Tongue (tissue), 2 donors: Measurements from ENCODE around the gene COX7B. TPM values are rescaled to one million over a fixed set of nuclear protein-coding genes. Genes with fewer than 3 reads are reported as not detected.
"Not testable (repeated sequence)": the region's sequence is repeated elsewhere in the genome, so short reads cannot be mapped to it uniquely, and the experiment has no call there.

Experiments used
- DNase-seq: peaks from one replicate; pipeline ENCODE4 v3.0.0-alpha.2; 2015
- total RNA-seq: library from RNA; depleted of rRNA; stranded (reverse); fragments of >200 nt; gene quantifications from one replicate; pipeline ENCODE4 v1.2.3, GENCODE V29; 2014

Gene COX7B
- total RNA-seq: 495 TPM

DNA sequence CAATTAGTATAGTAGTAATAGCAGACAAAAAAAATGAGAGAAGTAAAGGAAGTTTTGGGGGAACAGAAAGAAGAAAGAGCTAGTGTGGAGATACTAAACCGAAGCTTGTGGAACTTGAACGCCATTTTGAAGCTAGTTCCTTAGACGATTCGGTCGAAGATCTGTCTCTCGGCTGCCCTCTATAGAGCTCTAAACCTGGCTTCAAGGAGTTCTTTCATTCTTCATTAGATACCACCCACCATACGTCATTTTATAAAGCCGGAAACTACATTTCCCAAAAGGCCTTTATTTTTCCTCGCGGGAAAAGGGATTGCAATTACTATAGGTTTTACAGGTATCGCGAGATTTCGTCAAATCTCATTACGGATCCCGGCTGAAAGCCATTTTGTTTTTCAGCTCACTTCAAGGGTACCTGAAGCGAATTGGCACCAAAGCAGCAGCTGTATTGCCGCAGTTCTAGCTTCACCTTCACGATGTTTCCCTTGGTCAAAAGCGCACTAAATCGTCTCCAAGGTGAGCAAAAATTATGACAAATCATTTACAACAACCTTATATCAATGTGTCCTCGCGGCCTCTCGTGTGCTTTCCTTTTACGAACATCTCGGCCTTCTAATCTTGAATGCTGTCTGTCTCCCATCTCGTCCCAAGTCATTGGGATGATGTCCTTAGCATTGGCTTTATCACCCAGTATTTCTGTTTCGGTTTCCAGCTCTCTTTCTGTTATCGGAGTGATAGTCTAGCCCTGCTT lies at the start of gene COX7B:
COX7B (plus strand) TSS at position 388 of the 748 bp plus-strand sequence; CDS start at position 474, 86 bp downstream.
- peak; percentile 98 for DNase-seq

GRCh38 chrX:77875372-77875771 lies 23.9 kb upstream of the COX7B start:
- no peak for DNase-seq

GRCh38 chrX:77881418-77881817 lies 17.9 kb upstream of the COX7B start:
- DNase-seq: not testable (repeated sequence)

- DNase-seq: no peak
These were observed 6.4 kb upstream of the COX7B start for GRCh38 chrX:77892887-77893286.

GRCh38 chrX:77893713-77894112 lies 5.6 kb upstream of the COX7B start:
- no peak for DNase-seq

GRCh38 chrX:77894921-77895886 lies 4.1 kb upstream of the COX7B start, which contains the start of gene MAGT1:
MAGT1 (minus strand) TSS chrX:77895435; CDS start chrX:77895410, 25 bp downstream.
- DNase-seq: peak; percentile 98

- no peak for DNase-seq
These were observed 1.4 kb downstream of the COX7B start for GRCh38 chrX:77900688-77901087.

DNA sequence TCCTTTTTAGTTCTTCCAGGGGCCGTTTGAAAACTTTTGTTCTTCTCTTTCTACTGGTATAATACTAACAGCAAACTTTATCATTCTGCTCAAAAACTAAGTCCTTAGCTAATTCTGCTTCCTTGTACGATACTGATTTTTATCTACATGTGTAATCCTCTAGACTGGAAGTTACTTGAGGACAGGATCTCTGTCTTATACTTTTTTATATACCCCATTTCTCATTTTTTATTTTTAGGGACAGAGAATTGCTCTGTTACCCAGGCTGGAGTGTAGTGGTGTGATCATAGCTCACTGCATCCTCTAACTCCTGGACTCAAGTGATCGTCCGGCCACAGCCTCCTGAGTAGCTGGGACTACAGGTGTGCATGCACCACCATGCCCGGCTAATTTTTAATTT lies 2.2 kb downstream of the COX7B start:
- no peak for DNase-seq

- DNase-seq: peak; percentile 93
These were observed 11.0 kb downstream of the COX7B start, which contains the start of gene ATP7A for GRCh38 chrX:77910108-77910840. ATP7A (plus strand) TSS chrX:77910693; CDS start chrX:77971642, 60,949 bp downstream.

- DNase-seq: no peak
These were observed 18.1 kb downstream of the COX7B start for GRCh38 chrX:77917294-77917933.

- no peak for DNase-seq
These were observed 19.3 kb downstream of the COX7B start for GRCh38 chrX:77918568-77918967.

DNA sequence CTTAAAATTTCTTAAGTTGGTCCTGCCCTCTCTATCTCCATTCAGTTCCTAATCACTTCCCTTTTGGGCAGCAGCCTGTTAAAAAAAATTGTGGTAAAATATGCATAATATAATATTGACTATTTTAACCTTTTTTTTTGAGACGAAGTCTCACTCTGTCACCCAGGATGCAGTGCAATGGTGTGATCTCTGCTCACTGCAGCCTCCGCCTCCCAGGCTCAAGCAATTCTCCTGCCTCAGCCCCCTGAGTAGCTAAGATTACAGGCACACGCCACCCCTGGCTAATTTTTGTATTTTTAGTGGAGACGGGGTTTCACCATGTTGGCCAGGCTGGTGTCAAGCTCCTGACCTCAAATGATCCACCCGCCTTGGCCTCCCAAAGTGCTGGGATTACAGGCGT lies 20.1 kb downstream of the COX7B start:
- not testable (repeated sequence) for DNase-seq

- DNase-seq: no peak
These were observed 23.5 kb downstream of the COX7B start for GRCh38 chrX:77922787-77923186.

DNA sequence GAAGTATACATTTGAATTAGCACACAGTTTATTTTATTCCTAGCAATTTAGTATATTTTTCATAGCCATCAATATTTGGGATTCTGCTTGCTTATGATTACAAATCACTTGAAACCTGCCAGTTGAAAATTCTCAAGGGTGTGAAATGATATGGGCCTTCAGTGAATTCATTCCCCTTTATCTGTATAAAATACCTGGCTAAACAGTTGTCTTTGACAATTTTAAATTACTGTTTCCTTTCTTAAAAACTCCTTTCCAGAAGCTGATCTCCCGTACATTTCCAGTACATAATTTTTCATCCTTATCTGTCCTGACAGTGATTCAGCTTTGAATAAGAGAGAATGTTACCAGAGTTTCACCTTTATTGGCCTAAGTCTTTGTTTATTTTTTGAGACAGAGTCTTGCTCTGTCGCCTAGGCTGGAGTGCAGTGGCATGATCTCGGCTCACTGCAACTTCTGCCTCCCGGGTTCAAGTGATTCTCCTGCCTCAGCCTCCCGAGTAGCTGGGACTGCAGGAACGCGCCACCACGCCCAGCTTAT lies 25.1 kb downstream of the COX7B start:
- DNase-seq: no peak

DNA sequence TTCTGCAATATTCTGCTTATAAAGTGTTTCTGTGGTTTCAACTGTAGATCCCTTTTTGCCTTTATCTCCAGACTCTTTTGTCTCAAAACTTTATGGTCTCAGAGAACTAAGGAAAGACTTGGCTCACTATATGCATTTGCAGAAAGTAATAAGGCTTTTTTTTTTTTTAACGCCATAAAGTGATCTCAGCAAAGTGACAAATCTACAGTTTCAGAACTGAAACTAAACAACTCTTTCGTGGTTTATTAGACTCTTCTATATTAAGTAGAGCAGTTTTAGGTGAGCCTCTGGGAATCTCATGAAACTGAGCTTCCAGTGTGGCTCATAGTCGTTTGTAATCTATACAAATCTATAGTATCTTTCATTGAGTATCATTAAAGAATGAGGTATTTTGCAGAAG lies 26.5 kb downstream of the COX7B start:
- DNase-seq: no peak

DNA sequence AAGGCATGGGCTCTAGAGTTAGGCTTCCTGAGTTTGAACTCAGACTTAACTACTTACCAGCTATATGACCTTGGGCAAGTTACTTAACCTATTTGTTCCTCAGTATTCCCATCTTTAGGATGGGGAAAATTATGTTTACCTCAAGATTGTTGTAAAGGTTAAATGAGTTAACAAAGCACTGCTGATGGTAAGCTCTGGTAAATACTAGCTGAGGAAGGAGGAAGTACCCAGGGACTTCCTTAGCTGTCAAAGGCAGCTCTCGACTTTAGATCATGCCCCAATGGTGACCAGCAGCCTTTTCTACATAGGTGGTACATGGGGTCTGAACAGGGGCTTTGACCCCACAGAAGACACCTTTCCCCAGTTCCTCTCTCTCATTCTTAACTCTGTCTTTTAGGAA lies 31.3 kb downstream of the COX7B start:
- no peak for DNase-seq

DNA sequence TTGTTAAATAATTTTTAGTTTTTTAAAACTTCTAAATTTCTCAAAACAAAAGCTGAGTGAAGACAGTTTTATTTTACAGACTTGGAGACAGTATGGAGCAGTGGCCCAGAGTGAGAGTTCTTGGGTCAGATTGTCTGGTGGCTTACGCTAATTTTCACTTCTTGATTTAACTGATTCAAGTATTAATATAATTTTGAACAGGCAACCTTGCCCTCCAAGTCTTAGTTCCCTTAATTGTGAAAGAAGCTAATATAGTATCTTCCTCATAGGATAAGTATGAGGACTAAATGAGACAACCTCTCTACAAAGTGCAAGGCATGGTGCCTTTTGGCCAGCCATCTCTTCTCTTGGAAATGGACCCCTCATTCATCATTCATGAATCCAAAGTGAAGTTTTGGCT lies 36.6 kb downstream of the COX7B start:
- DNase-seq: no peak

- no peak for DNase-seq
These were observed 37.0 kb downstream of the COX7B start for GRCh38 chrX:77936299-77936698.

- DNase-seq: no peak
These were observed 38.0 kb downstream of the COX7B start for GRCh38 chrX:77937291-77937690.

DNA sequence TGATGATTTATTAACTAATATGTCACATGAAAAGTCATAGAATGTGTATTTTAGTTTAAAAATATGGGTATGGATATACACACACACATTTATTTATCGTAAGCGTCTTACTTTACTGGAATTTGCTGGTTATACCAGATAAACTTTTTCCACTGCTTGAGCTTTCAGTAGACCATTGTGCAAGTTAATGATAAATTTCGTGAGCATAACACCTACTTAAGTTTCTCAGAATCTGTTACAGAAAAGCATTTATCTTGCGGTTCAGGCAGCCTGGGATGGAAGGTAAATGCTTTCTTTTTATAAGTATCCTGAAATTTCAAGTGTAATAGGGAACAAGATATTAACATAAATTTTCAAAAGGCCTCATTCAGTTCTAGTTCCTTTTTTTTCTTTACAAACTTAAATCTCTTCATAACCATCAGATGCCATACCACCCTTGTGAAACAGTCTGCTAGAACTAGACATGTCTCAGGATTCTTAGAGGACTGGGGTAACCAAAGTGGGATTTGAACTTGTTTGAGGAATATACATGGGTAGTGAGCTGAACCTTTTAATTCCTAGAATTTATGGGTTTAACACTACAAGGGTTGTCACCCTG lies 38.9 kb downstream of the COX7B start:
- no peak for DNase-seq

- DNase-seq: not testable (repeated sequence)
These were observed 45.8 kb downstream of the COX7B start for GRCh38 chrX:77945031-77945430.
